Naive thymus-derived CD8-positive, alpha-beta T cell (primary cell): ENCODE data around the gene LAIR2. TPM values are rescaled to one million over a fixed set of nuclear protein-coding genes. Genes with fewer than 3 reads are reported as not detected.
"Not testable (repeated sequence)": the region's sequence is repeated elsewhere in the genome, so short reads cannot be mapped to it uniquely, and the experiment has no call there.

Experiments
- ATAC-seq, 2 donors: fragments of 150-1000 bp; cut with Tn5 transposase in 1 of 2; sonication (Bioruptor Pico), chemical (Tn5 transposase) in 1 of 2; 1 replicate in 1 of 2; 2 replicates in 1 of 2; pipeline ENCODE4 v1.10.0; 2021; ENCODE audit warnings: mild to moderate bottlenecking in 2 of 2, moderate library complexity in 2 of 2
- POLR2A ChIA-PET: fragments of 350-600 bp; sonication (Branson Sonifier 250); formaldehyde crosslinking; loops from one replicate; lab custom pipeline; 2021; ENCODE audit warnings: antibody characterized with exemption; lab: Charles Lee
- DNase-seq, 10 donors: peaks; one replicate each; pipeline versions ENCODE4 v3.0.0 to v3.0.0-alpha.2; 2020 to 2022
- H3K27ac Mint-ChIP-seq, 10 donors: one replicate each; pipeline ENCODE4 v1.8.0; 2020 to 2022; ENCODE audit warnings: mild to moderate bottlenecking in 10 of 10, mixed read lengths in 10 of 10, moderate library complexity in 4 of 10, inconsistent platforms in 1 of 10
- H3K27me3 Mint-ChIP-seq, 5 donors: one replicate each; pipeline ENCODE4 v1.8.0; 2021 to 2022; ENCODE audit warnings: mixed read lengths in 5 of 5
- H3K36me3 Mint-ChIP-seq, 3 donors: one replicate each; pipeline ENCODE4 v1.8.0; 2020 to 2022; ENCODE audit warnings: mixed read lengths in 3 of 3, mild to moderate bottlenecking in 2 of 3, inconsistent platforms in 1 of 3
- H3K4me1 Mint-ChIP-seq, 4 donors: one replicate each; pipeline ENCODE4 v1.8.0; 2021 to 2022; ENCODE audit warnings: mixed read lengths in 4 of 4
- H3K4me3 Mint-ChIP-seq, 10 donors: one replicate each; pipeline ENCODE4 v1.8.0; 2020 to 2022; ENCODE audit warnings: mild to moderate bottlenecking in 10 of 10, mixed read lengths in 10 of 10, moderate library complexity in 6 of 10, inconsistent platforms in 1 of 10
- H3K9me3 Mint-ChIP-seq, 9 donors: one replicate each; pipeline ENCODE4 v1.8.0; 2020 to 2022; ENCODE audit warnings: mixed read lengths in 9 of 9, mild to moderate bottlenecking in 3 of 9, inconsistent platforms in 1 of 9, moderate library complexity in 1 of 9
- polyA plus RNA-seq, 3 donors: library from polyadenylated mRNA; unstranded; fragments of 300-500 nt; fragmentation: Illumina TruSeq; gene quantifications; one replicate each; pipeline ENCODE4 v1.2.3, GENCODE V29; 2021
- total RNA-seq, 8 experiments: library from RNA in 2 of 8; stranded (reverse) in 2 of 8; gene quantifications; one replicate each; pipeline ENCODE4 v1.2.3 and lab custom pipeline; 2021 to 2026

Gene LAIR2
- total and polyA plus RNA-seq, 5 experiments from 2014 or later = 1.8 to 17.2 TPM; not detected in 3

- no peak for ATAC-seq
- H3K27me3 Mint-ChIP-seq = peaks cover 15 to 56% (median 36%) of the 10 kb centered on the region in 5 donors
- H3K4me1 Mint-ChIP-seq = peaks cover 3 to 25% (median 12%) of the 10 kb centered on the region in 4 donors
- H3K4me3 Mint-ChIP-seq = no peak overlapping the region
- no peaks in the 10 kb centered on the region for H3K36me3 Mint-ChIP-seq
- no peaks in the 10 kb centered on the region for H3K9me3 Mint-ChIP-seq
- POLR2A ChIA-PET = no interaction called here
- DNase-seq = no peak
- no peak overlapping the region for H3K27ac Mint-ChIP-seq
Measured at GRCh38 chr19:54482889-54483288, 19.7 kb upstream of the LAIR2 start.

GRCh38 chr19:54484451-54484850 lies 18.2 kb upstream of the LAIR2 start:
- H3K9me3 Mint-ChIP-seq = no peaks in the 10 kb centered on the region
- H3K27me3 Mint-ChIP-seq = peaks cover 11 to 41% (median 25%) of the 10 kb centered on the region in 5 donors
- H3K27ac Mint-ChIP-seq = no peak overlapping the region
- H3K4me1 Mint-ChIP-seq = peaks cover 0 to 21% (median 12%) of the 10 kb centered on the region in 4 donors
- no peaks in the 10 kb centered on the region for H3K36me3 Mint-ChIP-seq
- POLR2A ChIA-PET = no interaction called here
- ATAC-seq = no peak
- no peak for DNase-seq
- no peak overlapping the region for H3K4me3 Mint-ChIP-seq

GRCh38 chr19:54485851-54486250 lies 16.8 kb upstream of the LAIR2 start:
- H3K36me3 Mint-ChIP-seq = no peaks in the 10 kb centered on the region
- no peak for DNase-seq
- peaks cover 2 to 17% (median 12%) of the 10 kb centered on the region in 4 donors for H3K4me1 Mint-ChIP-seq
- no peak for ATAC-seq
- H3K27ac Mint-ChIP-seq = no peak overlapping the region
- H3K4me3 Mint-ChIP-seq = no peak overlapping the region
- no peaks in the 10 kb centered on the region for H3K9me3 Mint-ChIP-seq
- peaks cover 11 to 37% (median 17%) of the 10 kb centered on the region in 5 donors for H3K27me3 Mint-ChIP-seq
- POLR2A ChIA-PET = no interaction called here

- Mint-ChIP-seq H3K27ac (no peak overlapping the region), H3K36me3 (no peaks in the 10 kb centered on the region), H3K4me1 (peaks cover 0 to 2% (median 0%) of the 10 kb centered on the region in 4 donors), H3K27me3 (peaks cover 5 to 44% (median 26%) of the 10 kb centered on the region in 5 donors), H3K4me3 (no peak overlapping the region), H3K9me3 (no peaks in the 10 kb centered on the region)
- ATAC-seq = no peak
- POLR2A ChIA-PET = no interaction called here
- DNase-seq = no peak
Measured at GRCh38 chr19:54489341-54489740, 13.3 kb upstream of the LAIR2 start.

- peaks cover 0 to 2% (median 0%) of the 10 kb centered on the region in 4 donors for H3K4me1 Mint-ChIP-seq
- ATAC-seq (no peak), DNase-seq (no peak)
- no peak overlapping the region for H3K4me3 Mint-ChIP-seq
- no peak overlapping the region for H3K27ac Mint-ChIP-seq
- H3K9me3 Mint-ChIP-seq = no peaks in the 10 kb centered on the region
- H3K36me3 Mint-ChIP-seq = no peaks in the 10 kb centered on the region
- H3K27me3 Mint-ChIP-seq = peaks cover 5 to 42% (median 24%) of the 10 kb centered on the region in 5 donors
- POLR2A ChIA-PET = no interaction called here
Measured at GRCh38 chr19:54489766-54490165, 12.9 kb upstream of the LAIR2 start.

- no peak overlapping the region for H3K4me3 Mint-ChIP-seq
- no peak overlapping the region for H3K27ac Mint-ChIP-seq
- H3K36me3 Mint-ChIP-seq = no peaks in the 10 kb centered on the region
- POLR2A ChIA-PET = no interaction called here
- no peak for ATAC-seq
- H3K4me1 Mint-ChIP-seq = peaks cover 2 to 3% (median 2%) of the 10 kb centered on the region in 4 donors
- no peak for DNase-seq
- H3K27me3 Mint-ChIP-seq = peaks cover 9 to 46% (median 27%) of the 10 kb centered on the region in 5 donors
- no peaks in the 10 kb centered on the region for H3K9me3 Mint-ChIP-seq
Measured at GRCh38 chr19:54492568-54492967, 10.1 kb upstream of the LAIR2 start.

- not testable (repeated sequence) for H3K4me1 Mint-ChIP-seq, H3K4me3 Mint-ChIP-seq, DNase-seq
Measured at GRCh38 chr19:54493056-54493455, 9.6 kb upstream of the LAIR2 start.

GRCh38 chr19:54493967-54494585 lies 8.6 kb upstream of the LAIR2 start:
- peaks cover 9 to 49% (median 27%) of the 10 kb centered on the region in 5 donors for H3K27me3 Mint-ChIP-seq
- H3K9me3 Mint-ChIP-seq = no peaks in the 10 kb centered on the region
- no peak overlapping the region for H3K4me3 Mint-ChIP-seq
- DNase-seq (no peak), ATAC-seq (no peak)
- H3K4me1 Mint-ChIP-seq = peaks cover 4 to 14% (median 12%) of the 10 kb centered on the region in 4 donors
- no peaks in the 10 kb centered on the region for H3K36me3 Mint-ChIP-seq
- POLR2A ChIA-PET = no interaction called here
- no peak overlapping the region for H3K27ac Mint-ChIP-seq

More at GRCh38 chr19:54493056-54493455, 9.6 kb upstream of the LAIR2 start:
- POLR2A ChIA-PET, ATAC-seq, H3K36me3 Mint-ChIP-seq, H3K9me3 Mint-ChIP-seq: not testable (repeated sequence)
- Mint-ChIP-seq H3K27me3 (peaks cover 9 to 46% (median 27%) of the 10 kb centered on the region in 5 donors), H3K27ac (peak overlapping the region in 1 of 10 donors; percentile 9)

- H3K9me3 Mint-ChIP-seq, H3K4me3 Mint-ChIP-seq, H3K36me3 Mint-ChIP-seq, POLR2A ChIA-PET, H3K27ac Mint-ChIP-seq, DNase-seq: not testable (repeated sequence)
- peaks cover 14 to 55% (median 31%) of the 10 kb centered on the region in 5 donors for H3K27me3 Mint-ChIP-seq
- peaks cover 7 to 18% (median 14%) of the 10 kb centered on the region in 4 donors for H3K4me1 Mint-ChIP-seq
- peak in 1 of 2 donors; percentile 57 for ATAC-seq
Measured at GRCh38 chr19:54495284-54495683, 7.3 kb upstream of the LAIR2 start.

GRCh38 chr19:54497747-54498450 lies 4.7 kb upstream of the LAIR2 start:
- H3K9me3 Mint-ChIP-seq, DNase-seq, POLR2A ChIA-PET, H3K36me3 Mint-ChIP-seq: not testable (repeated sequence)
- peaks cover 6 to 18% (median 14%) of the 10 kb centered on the region in 4 donors for H3K4me1 Mint-ChIP-seq
- H3K27me3 Mint-ChIP-seq = peaks cover 14 to 52% (median 34%) of the 10 kb centered on the region in 5 donors
- H3K27ac Mint-ChIP-seq = peak overlapping the region in 2 of 10 donors; percentile 3 to 27
- peak overlapping the region in 7 of 10 donors; percentile 19 to 61 (median 51) for H3K4me3 Mint-ChIP-seq
- peak; percentile 86 to 88 for ATAC-seq

GRCh38 chr19:54498451-54498772 lies 4.2 kb upstream of the LAIR2 start:
- ATAC-seq, DNase-seq, POLR2A ChIA-PET, H3K9me3 Mint-ChIP-seq, H3K27ac Mint-ChIP-seq, H3K36me3 Mint-ChIP-seq: not testable (repeated sequence)
- Mint-ChIP-seq H3K4me3 (peak overlapping the region in 3 of 10 donors; percentile 19 to 31 (median 29)), H3K4me1 (peaks cover 6 to 18% (median 14%) of the 10 kb centered on the region in 4 donors), H3K27me3 (peaks cover 10 to 47% (median 31%) of the 10 kb centered on the region in 5 donors)

- POLR2A ChIA-PET = not testable (repeated sequence)
Measured at GRCh38 chr19:54505542-54505941, 2.9 kb downstream of the LAIR2 start.

GRCh38 chr19:54506079-54506478 lies 3.4 kb downstream of the LAIR2 start:
- Mint-ChIP-seq H3K27ac (peak overlapping the region in 1 of 10 donors; percentile 84), H3K4me3 (peak overlapping the region in 2 of 10 donors; percentile 16 to 65), H3K9me3 (peaks cover 0 to 3% (median 0%) of the 10 kb centered on the region in 9 donors), H3K27me3 (peaks cover 6 to 42% (median 19%) of the 10 kb centered on the region in 5 donors), H3K36me3 (no peaks in the 10 kb centered on the region), H3K4me1 (peaks cover 0 to 22% (median 4%) of the 10 kb centered on the region in 4 donors)
- DNase-seq (no peak), ATAC-seq (no peak)
- POLR2A ChIA-PET = no interaction called here

More at GRCh38 chr19:54505542-54505941, 2.9 kb downstream of the LAIR2 start:
- ATAC-seq, DNase-seq, H3K4me3 Mint-ChIP-seq, H3K36me3 Mint-ChIP-seq, H3K9me3 Mint-ChIP-seq, H3K27ac Mint-ChIP-seq: not testable (repeated sequence)
- H3K4me1 Mint-ChIP-seq = peaks cover 0 to 22% (median 4%) of the 10 kb centered on the region in 4 donors
- peaks cover 7 to 46% (median 22%) of the 10 kb centered on the region in 5 donors for H3K27me3 Mint-ChIP-seq
